HG03103 (cell line): ENCODE data around the gene KCNMA1.

Experiments used
- ATAC-seq: cut with Tn5 transposase; IDR thresholded peaks from one replicate; pipeline ENCODE4 v1.9.1; 2021; ENCODE audit warnings: low read depth; ENCODE audit not compliant: unreplicated experiment

KCNMA1 gene

GRCh38 chr10:77564731-77565589 is 72.6 kb downstream of the KCNMA1 start:
- ATAC-seq, result no peak

DNA sequence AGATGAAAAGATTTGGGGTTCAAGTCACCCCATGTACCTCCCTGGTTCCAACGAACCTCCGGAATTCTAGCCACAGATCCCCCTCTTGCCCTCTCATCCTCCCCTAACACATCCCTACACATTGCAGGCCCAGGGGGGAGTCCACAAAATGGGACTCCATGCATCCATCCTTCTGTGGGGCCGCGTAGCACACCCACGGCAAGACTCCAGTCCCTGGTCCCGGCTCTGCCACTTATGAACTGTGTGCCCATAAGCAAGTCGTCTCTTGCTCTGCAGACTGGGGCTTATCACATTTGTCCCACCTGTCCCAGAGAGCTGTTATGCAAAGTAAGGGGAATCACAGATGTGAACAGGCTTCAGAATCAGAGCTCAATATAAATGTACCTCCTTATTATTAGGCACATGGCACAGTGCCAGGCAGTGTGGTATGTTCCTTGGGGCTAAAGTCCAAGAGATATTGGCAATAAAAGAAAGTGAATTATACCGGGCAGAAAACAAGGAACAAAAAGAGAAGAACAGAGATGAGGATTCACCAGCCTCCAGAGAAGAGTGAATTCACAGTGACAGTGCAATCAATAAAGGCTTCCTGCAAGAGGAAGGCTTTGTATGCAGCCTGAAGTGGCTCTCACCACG is 73.9 kb downstream of the KCNMA1 start:
- ATAC-seq, result no peak

DNA sequence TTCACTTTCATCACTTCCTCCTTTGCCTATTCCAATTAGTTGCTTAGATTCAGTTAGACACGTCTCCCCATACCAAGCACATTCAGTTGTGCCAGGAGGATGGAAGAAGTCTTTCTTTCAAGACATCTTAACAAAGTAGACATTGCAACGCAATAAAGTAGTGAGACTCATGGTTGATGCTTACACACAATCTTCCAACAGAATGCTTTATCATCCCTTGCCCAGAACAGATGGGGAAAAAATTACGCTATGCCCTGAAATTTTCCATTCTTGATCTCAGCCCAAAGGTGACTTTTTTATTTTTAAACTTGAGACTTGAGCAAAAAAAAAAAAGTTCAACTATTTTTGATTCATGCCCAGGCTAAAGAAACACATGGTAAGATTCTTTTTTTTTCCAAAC is 74.9 kb downstream of the KCNMA1 start:
- no peak for ATAC-seq

DNA sequence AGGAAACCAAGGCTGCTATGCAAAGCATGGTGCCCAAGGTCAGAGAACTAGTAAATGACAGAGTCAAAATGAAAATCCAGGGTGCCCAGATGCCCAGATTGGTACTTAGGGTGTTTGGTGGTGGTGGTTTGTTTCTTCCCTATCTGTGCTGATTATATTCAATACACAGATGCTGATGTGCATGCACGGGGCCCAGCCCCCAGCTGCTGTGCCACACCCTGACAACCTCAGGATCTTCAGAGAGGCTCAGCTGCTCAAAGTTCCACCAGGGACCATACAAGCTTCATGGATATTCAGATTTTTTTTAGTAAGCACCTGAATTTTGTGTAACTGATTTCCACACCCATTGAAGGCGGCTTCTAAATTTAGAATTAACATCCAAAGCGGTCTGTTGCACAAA is 75.6 kb downstream of the KCNMA1 start:
- ATAC-seq, result no peak

GRCh38 chr10:77560471-77560870 is 77.1 kb downstream of the KCNMA1 start:
- no peak for ATAC-seq

- ATAC-seq, result no peak
These were observed 77.6 kb downstream of the KCNMA1 start for GRCh38 chr10:77560052-77560451.

- no peak for ATAC-seq
These were observed 80.5 kb downstream of the KCNMA1 start for GRCh38 chr10:77556990-77557601.

GRCh38 chr10:77555591-77556212 is 81.9 kb downstream of the KCNMA1 start:
- ATAC-seq, result no peak

DNA sequence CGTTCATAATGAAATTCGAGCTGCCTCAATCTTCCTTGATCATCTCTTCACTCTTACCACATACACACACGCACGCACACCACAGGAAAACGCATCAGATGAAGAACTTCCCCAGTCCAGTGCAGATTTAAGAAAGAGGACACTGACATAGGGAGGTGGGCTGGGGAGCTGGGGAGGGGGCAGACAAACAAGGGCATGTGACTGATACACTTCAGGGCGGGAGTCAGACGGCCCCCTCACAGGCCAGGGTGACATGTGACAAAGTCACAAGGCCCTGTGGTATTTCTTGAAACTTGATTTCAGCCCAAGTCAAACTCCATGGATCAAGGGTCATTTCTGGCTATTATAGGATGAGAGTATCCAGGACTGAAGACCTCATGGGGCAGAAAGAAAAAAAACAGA is 82.6 kb downstream of the KCNMA1 start:
- no peak for ATAC-seq

DNA sequence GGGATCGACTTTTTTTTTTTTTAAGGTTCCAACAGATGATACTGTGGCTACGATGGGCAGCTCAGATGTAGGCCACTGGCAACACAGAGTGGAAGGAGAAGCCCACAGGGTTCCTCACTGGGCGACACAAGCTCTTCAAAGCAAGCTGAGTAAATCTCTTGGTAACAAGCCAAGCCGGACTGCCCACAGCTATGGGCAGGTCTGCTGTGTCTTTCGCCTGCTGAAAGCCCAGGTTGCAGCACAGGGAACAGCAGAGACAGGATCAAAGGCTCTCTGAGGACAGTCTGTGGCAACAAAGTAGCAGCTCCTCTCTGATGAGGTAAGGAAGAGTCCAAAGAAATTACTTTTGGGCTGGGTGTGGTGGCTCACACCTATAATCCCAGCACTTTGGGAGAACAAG is 83.6 kb downstream of the KCNMA1 start:
- ATAC-seq, result no peak

DNA sequence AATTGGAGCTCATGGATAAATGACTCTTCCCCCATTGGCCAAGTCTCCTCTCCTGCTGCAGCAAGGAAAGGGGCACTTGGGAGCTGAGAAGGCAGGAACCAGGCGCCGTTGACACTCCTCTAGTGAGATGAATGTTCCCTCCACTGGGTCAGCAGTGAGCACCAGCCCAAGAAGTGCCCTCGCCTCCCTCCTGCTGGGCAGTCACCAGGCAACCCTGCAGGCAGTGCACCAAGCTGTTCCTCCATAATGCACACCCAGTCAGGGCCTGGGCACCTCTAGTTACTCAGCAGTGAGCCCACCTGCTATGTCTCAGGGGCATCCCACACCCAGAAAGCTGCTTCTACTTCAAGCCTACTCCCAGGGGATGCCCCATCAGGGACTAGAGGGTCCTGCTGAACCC is 84.3 kb downstream of the KCNMA1 start:
- no peak for ATAC-seq

DNA sequence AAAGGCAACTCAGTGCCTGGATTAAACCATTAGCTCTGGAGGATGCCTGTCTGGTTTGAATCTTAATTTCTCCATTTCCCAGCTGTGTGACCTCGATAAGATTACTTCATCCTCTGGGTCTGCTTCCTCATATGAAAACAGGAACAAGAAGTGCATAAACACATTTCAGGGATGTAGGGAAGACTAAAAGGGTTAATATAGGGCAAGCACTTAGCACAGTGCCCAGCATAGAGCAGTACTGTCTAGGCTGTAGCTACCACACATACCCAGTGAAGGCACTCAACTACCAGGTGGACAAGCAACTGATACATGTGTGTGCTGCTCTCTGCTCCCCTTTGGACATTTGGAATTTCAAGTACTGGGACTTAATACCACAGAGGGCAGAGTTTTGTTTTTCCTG is 85.4 kb downstream of the KCNMA1 start:
- ATAC-seq, result no peak

- no peak for ATAC-seq
These were observed 87.2 kb downstream of the KCNMA1 start for GRCh38 chr10:77550378-77550777.

DNA sequence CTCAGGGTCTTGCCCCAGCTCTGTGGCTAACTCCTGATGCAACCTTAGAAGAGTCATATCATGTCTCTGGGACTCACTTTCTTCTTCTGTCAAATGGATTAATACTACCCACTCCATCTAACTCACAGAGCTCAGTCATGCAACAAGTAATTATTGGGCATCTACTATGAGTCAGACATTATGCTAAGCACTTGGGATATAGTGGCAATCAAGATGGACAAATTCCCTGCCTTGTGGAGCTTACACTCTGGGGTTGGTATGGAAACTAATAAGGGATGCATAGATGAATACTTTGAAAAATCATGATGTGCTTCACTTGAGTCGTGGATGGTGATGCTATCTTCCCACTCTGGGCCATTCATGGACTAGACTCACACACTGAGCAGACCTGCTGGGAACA is 88.9 kb downstream of the KCNMA1 start:
- ATAC-seq, result no peak

DNA sequence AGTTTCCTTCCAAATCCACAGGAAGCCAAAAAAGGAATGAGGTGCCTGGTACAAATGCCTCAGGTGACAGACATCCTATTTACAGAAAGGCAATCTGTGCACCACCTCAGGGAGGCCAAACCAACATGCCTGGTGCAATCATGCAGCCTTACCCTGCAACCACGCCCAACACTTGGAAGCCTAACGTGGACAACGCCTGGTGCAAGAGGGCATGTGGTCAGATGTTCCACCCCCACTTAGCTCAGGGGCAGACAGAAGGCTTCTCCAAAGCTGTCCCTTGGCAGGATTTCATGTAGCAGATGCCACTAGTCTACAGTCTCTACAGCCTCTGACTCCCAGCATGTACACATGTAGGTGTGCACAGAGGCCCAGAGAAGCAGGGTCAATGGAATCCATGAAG is 89.5 kb downstream of the KCNMA1 start:
- no peak for ATAC-seq

GRCh38 chr10:77547307-77548050 is 90.1 kb downstream of the KCNMA1 start:
- ATAC-seq, result no peak

- no peak for ATAC-seq
These were observed 91.6 kb downstream of the KCNMA1 start for GRCh38 chr10:77546042-77546441.

GRCh38 chr10:77545585-77545984 is 92.0 kb downstream of the KCNMA1 start:
- ATAC-seq, result no peak

DNA sequence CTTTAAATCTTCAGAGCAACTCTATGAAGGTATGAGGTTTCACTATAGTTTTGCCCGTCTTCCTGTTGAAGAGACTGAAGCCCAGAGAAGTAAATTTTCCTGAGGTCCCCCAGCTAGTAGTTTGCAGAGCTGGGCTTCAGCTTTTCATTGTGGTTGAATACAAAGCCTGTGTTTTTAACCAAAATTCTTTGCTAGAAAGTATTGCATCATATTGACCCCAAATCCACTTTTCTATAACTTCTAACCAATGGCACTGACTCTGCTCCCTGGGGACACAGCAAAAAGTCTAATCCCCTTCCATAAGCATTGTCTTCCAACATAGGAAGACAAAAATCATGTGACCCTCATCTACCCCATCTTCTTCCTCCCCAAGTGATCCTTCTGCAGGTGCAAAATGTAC is 93.0 kb downstream of the KCNMA1 start:
- no peak for ATAC-seq

GRCh38 chr10:77542710-77543259 is 94.8 kb downstream of the KCNMA1 start:
- no peak for ATAC-seq
